HCT116 (cell line): ENCODE data around the gene STAG1.

Experiments used
- ATF3 ChIP-seq: IDR thresholded peaks from 2 replicates; pipeline ENCODE4 v1.6.1; 2012
- CTCF ChIP-seq, 3 experiments: fragments of 200-600 bp in 1 of 3; sonication (generic) in 1 of 3; IDR thresholded peaks in 2 of 3; conservative IDR thresholded peaks in 1 of 3; 2 replicates each; pipeline ENCODE4 v1.5.1; 2012 to 2017; ENCODE audit warnings: low read depth in 2 of 3, low read length in 2 of 3, antibody characterized with exemption in 1 of 3, borderline replicate concordance in 1 of 3, control low read depth in 1 of 3, mild to moderate bottlenecking in 1 of 3, mixed read lengths in 1 of 3, mixed run types in 1 of 3, moderate library complexity in 1 of 3; ENCODE audit not compliant: insufficient read depth in 1 of 3
- ELF1 ChIP-seq: IDR thresholded peaks from 2 replicates; pipeline ENCODE4 v1.6.1; 2012; ENCODE audit warnings: low read depth, borderline replicate concordance
- EZH2 ChIP-seq: fragments of 200-600 bp; sonication (generic); IDR thresholded peaks from 2 replicates; pipeline ENCODE4 v1.6.1; 2017; ENCODE audit warnings: antibody characterized with exemption, mixed run types
- MAX ChIP-seq: IDR thresholded peaks from 2 replicates; pipeline ENCODE4 v1.6.1; 2012
- POLR2AphosphoS5 ChIP-seq: IDR thresholded peaks from 2 replicates; pipeline ENCODE4 v1.6.1; 2011; ENCODE audit warnings: mild to moderate bottlenecking, low read depth, low read length, moderate library complexity
- ZNF274 ChIP-seq: fragments of 200-500 bp; sonication (Bioruptor generic); IDR thresholded peaks from 2 replicates; pipeline ENCODE4 v1.6.1; 2014; ENCODE audit warnings: mild to moderate bottlenecking, low read depth, low read length, inconsistent platforms

- TF ChIP-seq ATF3: no peak
- TF ChIP-seq CTCF (IDR thresholded peaks at IDR 0.05 in 2 of 3, conservative IDR thresholded peaks at IDR 0.05 in 1 of 3; ENCODE audit: borderline replicate concordance in 1 of 3, insufficient read depth in 1 of 3, low read depth in 2 of 3, low read length in 2 of 3): no peak
- TF ChIP-seq POLR2AphosphoS5: no peak
- TF ChIP-seq ZNF274: no peak
- no peak for TF ChIP-seq MAX
- no peak for TF ChIP-seq EZH2
- TF ChIP-seq ELF1: no peak
Observed at GRCh38 chr3:136292500-136292899, 459.7 kb downstream of the STAG1 start.
